ENCODE data around the gene ZDHHC23.

DNA sequence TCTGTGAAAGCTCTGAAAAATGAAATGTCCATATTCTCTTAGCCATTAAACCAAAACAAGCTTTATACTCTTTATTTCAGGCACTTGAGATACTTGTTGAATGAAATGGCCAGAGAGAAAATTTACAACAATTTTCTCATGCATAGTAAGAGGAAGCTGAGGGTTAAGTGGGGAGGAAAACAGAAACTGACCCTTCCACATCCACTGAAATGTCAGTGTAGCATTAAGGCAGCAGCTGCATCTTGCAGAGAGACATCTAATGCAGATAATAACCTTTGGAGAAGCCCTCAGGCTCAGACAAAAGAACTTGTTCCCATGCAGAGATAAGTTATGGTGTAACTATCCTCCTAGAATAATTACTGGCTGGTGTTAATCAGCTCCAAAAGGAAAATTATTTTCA is 34.0 kb downstream of the ZDHHC23 start:
- TF ChIP-seq, protein P1, sequence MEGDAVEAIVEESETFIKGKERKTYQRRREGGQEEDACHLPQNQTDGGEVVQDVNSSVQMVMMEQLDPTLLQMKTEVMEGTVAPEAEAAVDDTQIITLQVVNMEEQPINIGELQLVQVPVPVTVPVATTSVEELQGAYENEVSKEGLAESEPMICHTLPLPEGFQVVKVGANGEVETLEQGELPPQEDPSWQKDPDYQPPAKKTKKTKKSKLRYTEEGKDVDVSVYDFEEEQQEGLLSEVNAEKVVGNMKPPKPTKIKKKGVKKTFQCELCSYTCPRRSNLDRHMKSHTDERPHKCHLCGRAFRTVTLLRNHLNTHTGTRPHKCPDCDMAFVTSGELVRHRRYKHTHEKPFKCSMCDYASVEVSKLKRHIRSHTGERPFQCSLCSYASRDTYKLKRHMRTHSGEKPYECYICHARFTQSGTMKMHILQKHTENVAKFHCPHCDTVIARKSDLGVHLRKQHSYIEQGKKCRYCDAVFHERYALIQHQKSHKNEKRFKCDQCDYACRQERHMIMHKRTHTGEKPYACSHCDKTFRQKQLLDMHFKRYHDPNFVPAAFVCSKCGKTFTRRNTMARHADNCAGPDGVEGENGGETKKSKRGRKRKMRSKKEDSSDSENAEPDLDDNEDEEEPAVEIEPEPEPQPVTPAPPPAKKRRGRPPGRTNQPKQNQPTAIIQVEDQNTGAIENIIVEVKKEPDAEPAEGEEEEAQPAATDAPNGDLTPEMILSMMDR (conservative IDR thresholded peaks at IDR 0.05; ENCODE audit: low read length) = no peak
- no peak for TF ChIP-seq EZH2phosphoT487 (IDR thresholded peaks at IDR 0.05; ENCODE audit: borderline replicate concordance, low read depth, low read length)

Data from OCI-LY7 (cell line).